ENCODE results near the gene MOGAT3.

- TF ChIP-seq CTCF (IDR thresholded peaks at IDR 0.05) (no peak), POLR2A (IDR thresholded peaks at IDR 0.05) (no peak), EP300 (IDR thresholded peaks at IDR 0.05) (no peak)
Measured at GRCh38 chr7:101239951-101240220, 39.0 kb upstream of the MOGAT3 start.

Data from gastroesophageal sphincter (tissue), 3 donors.